OCI-LY3 (cell line): Measurements from ENCODE around the gene HOXB3.

Source experiments
- H2AFZ ChIP-seq: fragments of 200-600, 300-600 bp; shearing (Covaris generic); 2 replicates; pipeline ENCODE4 v1.6.0; 2014; ENCODE audit warnings: antibody characterized with exemption, low read depth, low read length
- H3K27ac ChIP-seq: fragments of 200-600, 300-600 bp; sonication (generic); 2 replicates; pipeline ENCODE4 v1.5.1; 2014; ENCODE audit warnings: mild to moderate bottlenecking, low read length, moderate library complexity, mixed read lengths
- H3K27me3 ChIP-seq: fragments of 200-600, 300-600 bp; sonication (generic); 2 replicates; pipeline ENCODE4 v1.6.1; 2014; ENCODE audit warnings: low read depth, low read length, mixed read lengths
- H3K36me3 ChIP-seq: fragments of 200-600, 300-600 bp; sonication (generic); replicated peaks from 2 replicates; pipeline ENCODE3; 2014; ENCODE audit warnings: low read depth, low read length, mixed read lengths
- H3K4me1 ChIP-seq: fragments of 300-600, 200-600 bp; sonication (generic); 2 replicates; pipeline ENCODE4 v1.6.1; 2014; ENCODE audit warnings: low read length, mixed read lengths
- H3K4me2 ChIP-seq: fragments of 200-600, 300-600 bp; sonication (generic); 2 replicates; pipeline ENCODE4 v1.6.1; 2014; ENCODE audit warnings: low read length, mixed read lengths
- H3K4me3 ChIP-seq: fragments of 300-600, 200-600 bp; sonication (generic); 2 replicates; pipeline ENCODE4 v1.5.1; 2014; ENCODE audit warnings: antibody characterized with exemption, mild to moderate bottlenecking, low read length, moderate library complexity
- H3K79me2 ChIP-seq: fragments of 300-600, 200-600 bp; shearing (Covaris generic); 2 replicates; pipeline ENCODE4 v1.6.1; 2014; ENCODE audit warnings: mild to moderate bottlenecking, low read length, mixed read lengths
- H3K9ac ChIP-seq: fragments of 300-600, 200-600 bp; shearing (Covaris generic); 2 replicates; pipeline ENCODE4 v1.6.0; 2014; ENCODE audit warnings: mild to moderate bottlenecking, low read length, moderate library complexity
- H3K9me3 ChIP-seq: fragments of 200-600, 300-600 bp; shearing (Covaris generic); 2 replicates; pipeline ENCODE4 v1.6.1; 2014; ENCODE audit warnings: low read length, mixed read lengths; ENCODE audit not compliant: insufficient read depth
- H4K20me1 ChIP-seq: fragments of 200-600, 300-600 bp; sonication (generic); 2 replicates; pipeline ENCODE4 v1.6.1; 2016; ENCODE audit warnings: low read length, mixed read lengths; ENCODE audit not compliant: insufficient read depth
- CTCF ChIP-seq: fragments of 200-600, 300-600 bp; sonication (generic); IDR thresholded peaks from 2 replicates; pipeline ENCODE4 v1.5.1; 2014; ENCODE audit warnings: antibody characterized with exemption, low read length, low read depth
- EZH2phosphoT487 ChIP-seq: fragments of 200-600 bp; shearing (Covaris generic); IDR thresholded peaks from 2 replicates; pipeline ENCODE4 v1.6.1; 2018; ENCODE audit warnings: antibody characterized with exemption, mixed run types, low read depth

The HOXB3 gene

GRCh38 chr17:48597528-48597777 lies 7.4 kb upstream of the HOXB3 start:
- H4K20me1 ChIP-seq = no peaks in the 10 kb centered on the region
- no peak overlapping the region for H3K27ac ChIP-seq
- H3K4me1 ChIP-seq = peaks cover 26% of the 10 kb centered on the region
- no peaks in the 10 kb centered on the region for H3K9me3 ChIP-seq
- H3K27me3 ChIP-seq = peaks cover 30% of the 10 kb centered on the region
- peaks cover 7% of the 10 kb centered on the region; the same call in 1 of the 2 replicates for H3K79me2 ChIP-seq
- H3K4me2 ChIP-seq = peak overlapping the region; percentile 85
- H3K4me3 ChIP-seq = peak overlapping the region; percentile 89
- peak overlapping the region; percentile 91 for H2AFZ ChIP-seq
- peak overlapping the region; percentile 83 for H3K9ac ChIP-seq
- no peaks in the 10 kb centered on the region for H3K36me3 ChIP-seq
- no peak for TF ChIP-seq EZH2phosphoT487
- no peak for TF ChIP-seq CTCF

- H3K36me3 ChIP-seq = no peaks in the 10 kb centered on the region
- H3K79me2 ChIP-seq = peaks cover 7% of the 10 kb centered on the region; the same call in 1 of the 2 replicates
- peak overlapping the region; percentile 89 for H3K4me3 ChIP-seq
- no peaks in the 10 kb centered on the region for H3K9me3 ChIP-seq
- H3K4me1 ChIP-seq = peaks cover 24% of the 10 kb centered on the region
- H3K4me2 ChIP-seq = peak overlapping the region; percentile 85
- peak overlapping the region; percentile 83 for H3K9ac ChIP-seq
- no peaks in the 10 kb centered on the region for H4K20me1 ChIP-seq
- peak overlapping the region; percentile 91 for H2AFZ ChIP-seq
- no peak overlapping the region for H3K27ac ChIP-seq
- TF ChIP-seq EZH2phosphoT487 (no peak), CTCF (no peak)
- peaks cover 31% of the 10 kb centered on the region for H3K27me3 ChIP-seq
These were observed 6.9 kb upstream of the HOXB3 start for GRCh38 chr17:48596735-48597527.

- H3K79me2 ChIP-seq = peaks cover 7% of the 10 kb centered on the region; the same call in 1 of the 2 replicates
- TF ChIP-seq CTCF = no peak
- no peak for TF ChIP-seq EZH2phosphoT487
- no peak overlapping the region for H3K27ac ChIP-seq
- no peak overlapping the region for H3K4me2 ChIP-seq
- H3K9me3 ChIP-seq = no peaks in the 10 kb centered on the region
- H3K4me3 ChIP-seq = peak overlapping the region; percentile 89; the same call in 1 of the 2 replicates
- H3K9ac ChIP-seq = no peak overlapping the region
- H2AFZ ChIP-seq = no peak overlapping the region
- peaks cover 29% of the 10 kb centered on the region for H3K27me3 ChIP-seq
- H3K36me3 ChIP-seq = no peaks in the 10 kb centered on the region
- H4K20me1 ChIP-seq = no peaks in the 10 kb centered on the region
- peaks cover 17% of the 10 kb centered on the region for H3K4me1 ChIP-seq
These were observed 6.1 kb upstream of the HOXB3 start for GRCh38 chr17:48596000-48596734.

GRCh38 chr17:48595278-48595999 lies 5.4 kb upstream of the HOXB3 start:
- H3K4me2 ChIP-seq = no peak overlapping the region
- no peak overlapping the region for H2AFZ ChIP-seq
- H3K9me3 ChIP-seq = no peaks in the 10 kb centered on the region
- no peak overlapping the region for H3K4me3 ChIP-seq
- no peak for TF ChIP-seq EZH2phosphoT487
- H4K20me1 ChIP-seq = no peaks in the 10 kb centered on the region
- H3K9ac ChIP-seq = no peak overlapping the region
- H3K79me2 ChIP-seq = peaks cover 7% of the 10 kb centered on the region; the same call in 1 of the 2 replicates
- peaks cover 15% of the 10 kb centered on the region for H3K4me1 ChIP-seq
- H3K27ac ChIP-seq = no peak overlapping the region
- H3K27me3 ChIP-seq = peaks cover 25% of the 10 kb centered on the region
- H3K36me3 ChIP-seq = no peaks in the 10 kb centered on the region
